BE2C (cell line): Measurements from ENCODE around the gene PHF21B.

ENCODE experiments used
- DNase-seq: peaks from one replicate; pipeline ENCODE4 v3.0.0-alpha.2; 2020
- H3K27me3 ChIP-seq: fragments of 250-450 bp; sonication (Bioruptor Pico); 2 replicates; pipeline ENCODE4 v1.5.1; 2020; ENCODE audit warnings: mild to moderate bottlenecking
- H3K36me3 ChIP-seq: fragments of 250-450 bp; sonication (Bioruptor Pico); 2 replicates; pipeline ENCODE4 v1.5.1; 2020; ENCODE audit warnings: mild to moderate bottlenecking
- H3K4me1 ChIP-seq: fragments of 250-450 bp; sonication (Bioruptor Pico); 2 replicates; pipeline ENCODE4 v1.5.1; 2020
- H3K4me3 ChIP-seq: 2 replicates; pipeline ENCODE4 v1.5.1; 2011; ENCODE audit warnings: low read depth, low read length
- H3K9me3 ChIP-seq: fragments of 250-450 bp; sonication (Bioruptor Pico); 2 replicates; pipeline ENCODE4 v1.5.1; 2020
- CTCF ChIP-seq: IDR thresholded peaks from 2 replicates; pipeline ENCODE4 v1.5.1; 2012; ENCODE audit warnings: mild to moderate bottlenecking, low read depth, low read length

PHF21B gene

DNA sequence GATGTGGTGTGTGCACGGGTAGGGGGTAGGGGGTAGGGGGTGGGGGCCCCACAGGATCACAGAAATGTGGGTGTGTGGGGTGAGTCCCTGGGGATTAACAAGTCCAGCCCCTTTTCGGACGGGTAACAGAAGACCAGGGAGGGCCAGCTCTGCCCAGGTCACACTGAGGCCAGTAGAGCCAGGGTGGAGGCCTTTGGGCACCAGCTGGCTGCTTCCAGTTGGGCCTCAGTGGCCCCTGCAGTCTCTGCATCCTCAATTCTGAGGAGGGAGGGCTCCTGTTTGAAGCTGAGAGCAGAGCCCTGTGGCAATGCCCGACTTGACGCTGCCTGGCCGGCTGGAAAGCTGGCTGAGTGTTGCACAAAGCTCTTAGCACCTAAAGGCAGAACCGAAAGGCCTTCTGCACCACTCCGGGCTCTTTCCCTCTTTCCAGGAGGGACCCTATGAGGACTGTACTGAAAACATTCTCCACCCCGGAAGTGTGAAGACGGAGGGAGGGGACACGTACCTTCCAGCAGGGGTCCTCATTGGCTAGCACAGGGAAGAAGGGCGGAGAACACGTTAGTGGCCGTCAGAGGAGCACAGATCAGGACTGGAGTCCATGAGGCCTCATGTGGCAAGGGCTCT is 120.4 kb downstream of the PHF21B start:
- DNase-seq, result no peak
- Histone ChIP-seq H3K27me3 (no peaks in the 10 kb centered on the region), H3K36me3 (peaks cover 23% of the 10 kb centered on the region), H3K4me1 (no peaks in the 10 kb centered on the region), H3K9me3 (no peaks in the 10 kb centered on the region), H3K4me3 (no peak overlapping the region)
- TF ChIP-seq CTCF, result no peak

GRCh38 chr22:44888491-44889254 is 121.1 kb downstream of the PHF21B start:
- TF ChIP-seq CTCF, result no peak
- Histone ChIP-seq H3K27me3 (no peaks in the 10 kb centered on the region), H3K4me3 (no peak overlapping the region), H3K36me3 (peaks cover 23% of the 10 kb centered on the region), H3K4me1 (no peaks in the 10 kb centered on the region), H3K9me3 (no peaks in the 10 kb centered on the region)
- no peak for DNase-seq

- Histone ChIP-seq H3K4me1 (no peaks in the 10 kb centered on the region), H3K36me3 (peaks cover 25% of the 10 kb centered on the region), H3K9me3 (no peaks in the 10 kb centered on the region), H3K4me3 (no peak overlapping the region), H3K27me3 (no peaks in the 10 kb centered on the region)
- TF ChIP-seq CTCF, result no peak
- no peak for DNase-seq
Observed at GRCh38 chr22:44887941-44888366, 121.9 kb downstream of the PHF21B start.

GRCh38 chr22:44885806-44886360 is 123.9 kb downstream of the PHF21B start:
- no peak for DNase-seq

DNA sequence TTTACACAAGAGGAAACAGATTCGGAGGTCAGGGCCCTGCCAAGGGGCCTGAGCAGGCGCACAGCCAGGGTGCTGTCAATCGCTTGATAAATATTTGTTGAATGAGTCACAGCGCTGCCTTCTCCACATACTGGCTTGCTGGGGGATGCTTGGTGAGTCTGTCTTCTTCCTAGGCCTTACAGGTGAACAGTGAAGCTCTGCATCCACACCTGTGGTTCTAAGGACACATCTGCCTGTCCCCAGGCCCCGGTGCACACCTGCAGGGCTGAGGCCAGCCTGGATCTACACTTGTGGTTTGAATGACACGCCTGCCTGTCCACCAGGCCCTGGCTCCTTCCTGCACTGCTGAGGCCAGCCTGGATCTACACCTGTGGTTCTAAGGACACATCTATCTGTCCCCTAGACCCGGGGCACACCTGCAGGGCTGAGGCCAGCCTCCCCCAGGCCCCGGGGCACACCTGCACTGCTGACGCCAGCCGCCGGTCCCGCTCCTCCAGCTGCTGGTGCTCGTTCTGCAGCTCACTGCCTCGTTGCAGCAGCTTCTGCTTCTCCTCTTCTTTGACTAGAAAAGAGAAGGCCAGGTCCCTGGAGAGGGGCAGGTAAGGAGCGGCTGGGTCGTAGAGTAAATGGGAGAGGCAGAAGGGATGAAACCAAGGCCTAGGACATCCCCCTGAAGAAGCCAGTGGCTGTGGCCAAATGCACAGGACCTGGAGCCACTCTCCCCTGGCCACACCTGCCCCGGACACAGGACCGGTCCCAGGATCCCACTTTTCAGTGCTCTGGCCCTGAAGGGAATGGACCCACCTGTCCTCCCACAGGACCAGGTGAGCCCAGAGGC is 124.6 kb downstream of the PHF21B start:
- Histone ChIP-seq H3K4me1 (no peaks in the 10 kb centered on the region), H3K9me3 (no peaks in the 10 kb centered on the region), H3K27me3 (no peaks in the 10 kb centered on the region), H3K36me3 (peaks cover 18% of the 10 kb centered on the region), H3K4me3 (no peak overlapping the region)
- no peak for DNase-seq
- TF ChIP-seq CTCF, result no peak

More at GRCh38 chr22:44885806-44886360, 123.9 kb downstream of the PHF21B start:
- Histone ChIP-seq H3K4me1 (no peaks in the 10 kb centered on the region), H3K36me3 (peaks cover 20% of the 10 kb centered on the region), H3K27me3 (no peaks in the 10 kb centered on the region), H3K4me3 (no peak overlapping the region), H3K9me3 (no peaks in the 10 kb centered on the region)
- no peak for TF ChIP-seq CTCF
